K562 (cell line): ENCODE measurements around the gene MRNIP. TPM values are rescaled to one million over a fixed set of nuclear protein-coding genes. Genes with fewer than 3 reads are reported as not detected.

Experiments
- BRF1 ChIP-seq: IDR thresholded peaks from 3 replicates; pipeline ENCODE4 v1.6.1; 2011; ENCODE audit warnings: borderline replicate concordance, mild to moderate bottlenecking; ENCODE audit not compliant: insufficient read length; ENCODE audit errors: extremely low read depth
- COPS2 ChIP-seq: fragments of 450-650 bp; conservative IDR thresholded peaks from 2 replicates; pipeline ENCODE4 v1.6.1; 2016; ENCODE audit warnings: mild to moderate bottlenecking, moderate library complexity
- FIP1L1 ChIP-seq: fragments of 200-400 bp; formaldehyde crosslinking; IDR thresholded peaks from 2 replicates; pipeline ENCODE4 v1.6.1; 2018; ENCODE audit warnings: mild to moderate bottlenecking, low read depth, low read length; ENCODE audit not compliant: poor library complexity, severe bottlenecking
- HMG20A ChIP-seq: fragments of 450-650 bp; formaldehyde crosslinking; conservative IDR thresholded peaks from 2 replicates; pipeline ENCODE4 v1.4.0; 2020; ENCODE audit warnings: mild to moderate bottlenecking, mixed read lengths
- ILK ChIP-seq: fragments of 450-650 bp; IDR thresholded peaks from 2 replicates; pipeline ENCODE4 v1.6.1; 2016; ENCODE audit warnings: missing genetic modification characterization, low read depth, mild to moderate bottlenecking, missing compliant biosample characterization, moderate library complexity, borderline replicate concordance
- MEF2A ChIP-seq: IDR thresholded peaks from 2 replicates; pipeline ENCODE4 v1.6.1; 2011; ENCODE audit warnings: low read depth, mild to moderate bottlenecking, low read length, moderate library complexity; ENCODE audit not compliant: control insufficient read depth
- MEIS2 ChIP-seq: fragments of 450-650 bp; IDR thresholded peaks from 2 replicates; pipeline ENCODE4 v1.6.1; 2014; ENCODE audit warnings: mild to moderate bottlenecking; ENCODE audit not compliant: partially characterized antibody
- NFE2L1 ChIP-seq: fragments of 450-650 bp; IDR thresholded peaks from 2 replicates; pipeline ENCODE4 v1.6.1; 2016; ENCODE audit warnings: missing genetic modification characterization, low read depth, mild to moderate bottlenecking, missing compliant biosample characterization, moderate library complexity, borderline replicate concordance
- NUFIP1 ChIP-seq: fragments of 450-650 bp; IDR thresholded peaks from 2 replicates; pipeline ENCODE4 v1.6.1; 2018; ENCODE audit not compliant: partially characterized antibody
- PTBP1 ChIP-seq: fragments of 200-400 bp; formaldehyde crosslinking; IDR thresholded peaks from 2 replicates; pipeline ENCODE4 v1.6.1; 2017; ENCODE audit warnings: low read depth, low read length
- RREB1 ChIP-seq: fragments of 250-450 bp; sonication (Bioruptor Pico); IDR thresholded peaks from 2 replicates; pipeline ENCODE4 v1.4.0; 2020
- TCFL5 ChIP-seq: fragments of 250-450 bp; sonication (Bioruptor Pico); conservative IDR thresholded peaks from 2 replicates; pipeline ENCODE4 v1.6.1; 2021; ENCODE audit warnings: mild to moderate bottlenecking, moderate library complexity, matching md5 sums
- TRIM25 ChIP-seq: fragments of 450-650 bp; IDR thresholded peaks from 2 replicates; pipeline ENCODE4 v1.7.0; 2016; ENCODE audit warnings: borderline replicate concordance
- XRCC5 ChIP-seq: fragments of 200-400 bp; formaldehyde crosslinking; IDR thresholded peaks from 2 replicates; pipeline ENCODE4 v1.6.1; 2017; ENCODE audit warnings: low read depth, mild to moderate bottlenecking, low read length
- ZNF12 ChIP-seq: sonication (generic); formaldehyde crosslinking; IDR thresholded peaks from 2 replicates; pipeline ENCODE4 v1.4.0; 2020; ENCODE audit warnings: mild to moderate bottlenecking, missing genetic modification reagents
- ZNF197 ChIP-seq: fragments of 200-800 bp; sonication (Bioruptor generic); IDR thresholded peaks from 2 replicates; pipeline ENCODE4 v1.6.1; 2016; ENCODE audit warnings: low read depth, missing genetic modification characterization, missing compliant biosample characterization
- ZNF316 ChIP-seq: fragments of 450-650 bp; IDR thresholded peaks from 2 replicates; pipeline ENCODE4 v1.6.1; 2016
- polyA plus RNA-seq, 8 experiments: library from polyadenylated mRNA; depleted of rRNA in 4 of 8; stranded (reverse) in 5 of 8; unstranded in 3 of 8; fragments of >200 nt; fragmentation: Nextera tagmentation in 2 of 8; fragmentation: Illumina TruSeq in 1 of 8; extraction: Ambion mirVana in 2 of 8; extraction: Trizol in 1 of 8; gene quantifications; 2 replicates each; pipeline versions ENCODE4 v1.2.1 to v1.2.3, GENCODE V29; 2011 to 2014; ENCODE audit warnings: inconsistent platforms in 1 of 8, missing spikeins in 1 of 8
- total RNA-seq, 7 experiments: library from RNA; depleted of rRNA in 6 of 7; stranded (reverse); fragments of >200 nt in 6 of 7; fragmentation: Illumina TruSeq in 2 of 7; extraction: Trizol in 2 of 7; gene quantifications; 2 replicates each; pipeline versions ENCODE4 v1.2.1 to v1.2.3, GENCODE V29; 2011 to 2021; ENCODE audit warnings: low replicate concordance in 1 of 7
- TF ChIP-seq, protein P1 (sequence below): fragments of 250-450 bp; sonication (Bioruptor Pico); IDR thresholded peaks from 2 replicates; pipeline ENCODE4 v1.8.0; 2021; ENCODE audit warnings: moderate library complexity, mild to moderate bottlenecking, inconsistent platforms

The MRNIP gene
- total and polyA plus RNA-seq, 9 of the 15 experiments (the other 6 are each of a cell fraction or from before 2014, with no cell fraction given) = 3.6 to 39.0 (median 16.8) TPM

GRCh38 chr5:179818746-179819295 lies 39.8 kb downstream of the MRNIP start (continued):
- TF ChIP-seq RREB1 (CRISPR knock-in tag) (peak; percentile 74; the same call in 1 of the 2 replicates), ZNF316 (peak; percentile 60), ILK (tag) (no peak), FIP1L1 (peak; percentile 73), ZNF12 (CRISPR knock-in tag) (no peak), MEF2A (0 out of 2 replicates have a peak, but pooled peaks have one; percentile 12), XRCC5 (0 out of 2 replicates have a peak, but pooled peaks have one; percentile 37), ZNF197 (CRISPR knock-in tag) (peak; percentile 18; the same call in 1 of the 2 replicates), TCFL5 (CRISPR knock-in tag) (no peak), HMG20A (no peak), TRIM25 (no peak), NUFIP1 (no peak), NFE2L1 (tag) (no peak), PTBP1 (no peak), MEIS2 (no peak), BRF1 (no peak), COPS2 (no peak)
- TF ChIP-seq, protein P1, sequence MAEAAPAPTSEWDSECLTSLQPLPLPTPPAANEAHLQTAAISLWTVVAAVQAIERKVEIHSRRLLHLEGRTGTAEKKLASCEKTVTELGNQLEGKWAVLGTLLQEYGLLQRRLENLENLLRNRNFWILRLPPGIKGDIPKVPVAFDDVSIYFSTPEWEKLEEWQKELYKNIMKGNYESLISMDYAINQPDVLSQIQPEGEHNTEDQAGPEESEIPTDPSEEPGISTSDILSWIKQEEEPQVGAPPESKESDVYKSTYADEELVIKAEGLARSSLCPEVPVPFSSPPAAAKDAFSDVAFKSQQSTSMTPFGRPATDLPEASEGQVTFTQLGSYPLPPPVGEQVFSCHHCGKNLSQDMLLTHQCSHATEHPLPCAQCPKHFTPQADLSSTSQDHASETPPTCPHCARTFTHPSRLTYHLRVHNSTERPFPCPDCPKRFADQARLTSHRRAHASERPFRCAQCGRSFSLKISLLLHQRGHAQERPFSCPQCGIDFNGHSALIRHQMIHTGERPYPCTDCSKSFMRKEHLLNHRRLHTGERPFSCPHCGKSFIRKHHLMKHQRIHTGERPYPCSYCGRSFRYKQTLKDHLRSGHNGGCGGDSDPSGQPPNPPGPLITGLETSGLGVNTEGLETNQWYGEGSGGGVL (CRISPR knock-in tag) = no peak
